GM19025 (cell line): Measurements from ENCODE around the gene PLIN1.
"Not testable (repeated sequence)": the region's sequence is repeated elsewhere in the genome, so short reads cannot be mapped to it uniquely, and the experiment has no call there.

Experiments used
- ATAC-seq: cut with Tn5 transposase; IDR thresholded peaks from one replicate; pipeline ENCODE4 v1.9.1; 2021; ENCODE audit warnings: mild to moderate bottlenecking, low read depth, moderate library complexity; ENCODE audit not compliant: unreplicated experiment

Gene PLIN1

GRCh38 chr15:89679212-89679611 lies at the start of gene PLIN1:
TSS of gene PLIN1 (minus strand) at chr15:89679367. CDS start at chr15:89677489, 1,878 bp downstream.
- ATAC-seq = no peak

GRCh38 chr15:89728254-89728653 lies 49.1 kb upstream of the PLIN1 start:
- ATAC-seq = no peak

GRCh38 chr15:89725064-89725463 lies 45.9 kb upstream of the PLIN1 start:
- ATAC-seq = no peak

- ATAC-seq = no peak
Observed at GRCh38 chr15:89724621-89725020, 45.5 kb upstream of the PLIN1 start.

GRCh38 chr15:89723031-89723430 lies 43.9 kb upstream of the PLIN1 start:
- no peak for ATAC-seq

- ATAC-seq = no peak
Observed at GRCh38 chr15:89714775-89715174, 35.6 kb upstream of the PLIN1 start.

- no peak for ATAC-seq
Observed at GRCh38 chr15:89707577-89707976, 28.4 kb upstream of the PLIN1 start.

- no peak for ATAC-seq
Observed at GRCh38 chr15:89704411-89704810, 25.2 kb upstream of the PLIN1 start.

GRCh38 chr15:89695198-89695597 lies 16.0 kb upstream of the PLIN1 start:
- no peak for ATAC-seq

GRCh38 chr15:89693696-89694095 lies 14.5 kb upstream of the PLIN1 start:
- no peak for ATAC-seq

GRCh38 chr15:89693091-89693490 lies 13.9 kb upstream of the PLIN1 start:
- ATAC-seq = no peak

GRCh38 chr15:89690276-89691218 lies 11.4 kb upstream of the PLIN1 start, which contains the start of the genes PEX11A and WDR93:
TSS of gene PEX11A (minus strand) at chr15:89690754. CDS start at chr15:89690632, 122 bp downstream.
TSS of gene WDR93 (plus strand) at chr15:89690811. CDS start at chr15:89701747, 10,936 bp downstream.
- peak; percentile 83 for ATAC-seq

- ATAC-seq = not testable (repeated sequence)
Observed at GRCh38 chr15:89689930-89690275, 10.7 kb upstream of the PLIN1 start.

- no peak for ATAC-seq
Observed at GRCh38 chr15:89686522-89686921, 7.4 kb upstream of the PLIN1 start.

GRCh38 chr15:89685995-89686394 lies 6.8 kb upstream of the PLIN1 start:
- no peak for ATAC-seq

GRCh38 chr15:89681146-89681545 lies 2.0 kb upstream of the PLIN1 start:
- no peak for ATAC-seq

- no peak for ATAC-seq
Observed at GRCh38 chr15:89680282-89680873, 1.2 kb upstream of the PLIN1 start.

GRCh38 chr15:89677381-89677780 lies 1.8 kb downstream of the PLIN1 start:
- ATAC-seq = no peak

GRCh38 chr15:89675606-89676005 lies 3.6 kb downstream of the PLIN1 start:
- no peak for ATAC-seq

- no peak for ATAC-seq
Observed at GRCh38 chr15:89674526-89674925, 4.6 kb downstream of the PLIN1 start.

GRCh38 chr15:89673165-89673512 lies 6.0 kb downstream of the PLIN1 start:
- no peak for ATAC-seq
